ENCODE measurements around the gene MAGED2. TPM values are rescaled to one million over a fixed set of nuclear protein-coding genes. Genes with fewer than 3 reads are reported as not detected.
"Not testable (repeated sequence)": the region's sequence is repeated elsewhere in the genome, so short reads cannot be mapped to it uniquely, and the experiment has no call there.

MAGED2 gene, protein sequence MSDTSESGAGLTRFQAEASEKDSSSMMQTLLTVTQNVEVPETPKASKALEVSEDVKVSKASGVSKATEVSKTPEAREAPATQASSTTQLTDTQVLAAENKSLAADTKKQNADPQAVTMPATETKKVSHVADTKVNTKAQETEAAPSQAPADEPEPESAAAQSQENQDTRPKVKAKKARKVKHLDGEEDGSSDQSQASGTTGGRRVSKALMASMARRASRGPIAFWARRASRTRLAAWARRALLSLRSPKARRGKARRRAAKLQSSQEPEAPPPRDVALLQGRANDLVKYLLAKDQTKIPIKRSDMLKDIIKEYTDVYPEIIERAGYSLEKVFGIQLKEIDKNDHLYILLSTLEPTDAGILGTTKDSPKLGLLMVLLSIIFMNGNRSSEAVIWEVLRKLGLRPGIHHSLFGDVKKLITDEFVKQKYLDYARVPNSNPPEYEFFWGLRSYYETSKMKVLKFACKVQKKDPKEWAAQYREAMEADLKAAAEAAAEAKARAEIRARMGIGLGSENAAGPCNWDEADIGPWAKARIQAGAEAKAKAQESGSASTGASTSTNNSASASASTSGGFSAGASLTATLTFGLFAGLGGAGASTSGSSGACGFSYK
- total RNA-seq (2014; rRNA removed; shearing (Covaris generic); ENCODE audit: low replicate concordance), result 161 and 170 TPM in 2 replicates

DNA sequence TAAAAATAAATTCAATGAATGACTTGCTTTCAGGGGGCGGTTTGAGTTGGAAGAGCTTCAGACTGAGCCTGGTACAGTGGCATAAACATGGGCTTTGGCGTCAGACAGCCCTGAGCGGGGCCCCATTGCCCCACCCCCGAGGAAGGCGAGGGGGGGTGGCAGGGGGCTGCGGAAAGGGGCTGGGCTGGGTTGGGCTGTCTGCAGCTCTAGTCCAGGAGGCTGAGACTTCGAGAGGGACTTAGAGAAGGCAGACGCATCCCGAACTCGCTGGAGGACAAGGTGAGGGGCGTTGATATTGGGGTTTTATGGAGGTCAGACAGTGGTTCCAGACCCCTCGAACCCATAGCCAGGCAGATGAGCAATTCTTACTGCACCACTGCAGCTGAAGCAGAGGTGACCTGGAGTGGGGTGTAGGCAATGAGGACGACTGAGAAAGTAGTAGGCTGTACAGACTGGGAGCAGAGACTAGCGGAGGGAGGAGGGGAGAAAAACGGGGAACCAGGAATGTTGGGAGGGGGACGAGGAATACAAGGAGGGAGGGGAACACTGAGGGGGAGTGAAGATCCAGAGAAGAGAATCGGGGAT lies at the start of gene MAGED2:
TSS of gene MAGED2 (plus strand) at position 222 of the 585 bp plus-strand sequence. CDS start 1,587 bp downstream, outside the sequence.
- peak; percentile 21 for DNase-seq
- H3K9me3 ChIP-seq, result no peaks in the 10 kb centered on the region
- peak within 1 kb of the TSS; percentile 63 for H3K4me3 ChIP-seq
- H3K36me3 ChIP-seq, result peaks cover 7% of the 10 kb centered on the region
- H3K27me3 ChIP-seq, result no peaks in the 10 kb centered on the region

GRCh38 chrX:54758114-54759055 lies 49.2 kb upstream of the MAGED2 start:
- DNase-seq, result no peak
- Histone ChIP-seq H3K36me3 (no peaks in the 10 kb centered on the region), H3K4me3 (no peak overlapping the region), H3K27me3 (no peaks in the 10 kb centered on the region), H3K9me3 (no peaks in the 10 kb centered on the region)

DNA sequence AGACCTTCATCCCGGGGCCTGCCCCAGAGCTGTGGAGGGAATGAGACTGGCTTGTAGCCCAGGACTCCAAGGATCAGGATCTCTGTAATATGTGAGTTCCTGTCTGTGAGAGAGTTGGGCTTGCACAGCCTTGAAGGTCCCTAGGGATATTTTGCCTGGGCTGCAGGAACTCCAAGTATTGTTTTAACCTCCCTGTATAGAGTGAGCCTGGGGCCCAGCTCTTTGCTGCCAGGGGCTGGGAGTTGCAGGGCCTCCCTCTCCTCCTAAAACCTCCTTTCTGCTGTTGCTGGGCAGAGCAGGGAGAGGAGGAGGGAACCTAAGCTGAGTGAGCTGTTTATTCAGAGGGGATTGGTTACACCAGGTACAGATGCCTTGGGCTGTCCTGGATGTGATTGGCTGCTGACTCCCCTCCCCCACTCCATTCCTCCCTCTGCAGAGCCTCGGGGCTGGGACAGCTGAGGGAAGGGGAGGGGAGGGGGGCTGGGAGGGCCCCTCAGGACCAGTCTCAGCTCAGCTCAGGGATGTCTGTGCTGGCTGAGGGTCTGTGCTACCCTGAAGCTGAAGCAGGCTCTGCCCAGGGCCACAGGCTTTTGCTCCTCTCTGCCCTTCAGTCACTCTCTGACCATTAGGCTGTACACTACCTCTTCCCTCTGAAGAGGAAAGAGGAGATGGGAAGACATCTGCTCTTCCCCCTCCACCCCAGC lies 33.0 kb upstream of the MAGED2 start:
- not testable (repeated sequence) for H3K9me3 ChIP-seq, H3K36me3 ChIP-seq, DNase-seq, H3K4me3 ChIP-seq, H3K27me3 ChIP-seq

DNA sequence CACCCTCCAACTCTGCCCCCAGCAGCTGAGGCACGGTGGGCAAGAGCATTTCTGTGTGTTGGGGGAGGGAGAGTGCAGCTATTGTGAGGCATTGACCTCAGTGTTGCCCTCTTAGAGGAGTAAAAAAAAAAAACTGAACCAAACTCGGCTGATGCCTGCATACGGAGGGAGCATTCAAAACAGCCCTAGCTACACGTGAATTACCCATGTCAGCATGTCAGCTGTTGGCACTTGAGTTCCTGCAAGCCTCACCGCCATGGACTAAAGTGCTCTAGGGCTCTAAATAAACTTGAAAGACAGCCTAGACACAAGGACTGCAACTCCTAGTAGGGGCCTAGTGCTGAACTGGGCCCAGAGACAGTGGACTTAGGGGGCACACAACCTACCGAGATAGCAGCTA lies 31.5 kb upstream of the MAGED2 start:
- H3K36me3 ChIP-seq, result no peaks in the 10 kb centered on the region
- H3K9me3 ChIP-seq, result no peaks in the 10 kb centered on the region
- H3K27me3 ChIP-seq, result no peaks in the 10 kb centered on the region
- DNase-seq, result no peak
- H3K4me3 ChIP-seq, result no peak overlapping the region

DNA sequence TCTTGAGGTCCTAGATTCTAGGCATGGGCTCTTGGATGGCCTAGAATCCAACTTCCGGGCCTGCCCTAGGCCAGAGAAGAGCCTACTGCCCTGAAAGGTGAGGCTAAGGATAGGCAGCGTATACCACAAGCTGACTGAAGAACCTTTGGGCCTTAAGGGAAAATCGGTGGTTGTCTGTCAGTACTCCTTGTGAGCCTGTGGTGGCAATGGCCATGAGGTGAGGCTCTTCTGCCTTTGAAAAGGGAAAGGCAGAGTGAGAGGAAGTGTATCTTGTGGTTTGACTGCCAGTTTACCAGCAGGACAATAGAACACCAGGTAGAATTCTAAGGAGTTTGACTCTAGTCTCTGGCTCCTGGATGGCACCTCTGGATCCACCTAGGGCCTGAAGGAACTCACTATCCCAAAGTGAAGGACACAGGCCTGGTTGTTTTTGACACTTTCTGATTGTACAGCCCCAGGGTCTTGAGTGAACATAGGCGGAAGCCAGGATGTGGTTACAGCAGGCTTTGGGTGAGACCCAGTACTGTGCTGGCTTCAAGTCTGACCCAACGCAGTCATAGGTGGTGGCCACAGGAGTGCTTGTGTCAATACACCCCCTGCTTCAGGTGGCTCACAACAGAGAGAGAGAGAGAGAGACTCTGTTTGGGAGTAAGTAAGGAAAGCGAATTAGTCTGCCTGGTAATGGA lies 30.4 kb upstream of the MAGED2 start:
- Histone ChIP-seq H3K27me3 (no peaks in the 10 kb centered on the region), H3K9me3 (no peaks in the 10 kb centered on the region), H3K4me3 (no peak overlapping the region), H3K36me3 (no peaks in the 10 kb centered on the region)
- no peak for DNase-seq

DNA sequence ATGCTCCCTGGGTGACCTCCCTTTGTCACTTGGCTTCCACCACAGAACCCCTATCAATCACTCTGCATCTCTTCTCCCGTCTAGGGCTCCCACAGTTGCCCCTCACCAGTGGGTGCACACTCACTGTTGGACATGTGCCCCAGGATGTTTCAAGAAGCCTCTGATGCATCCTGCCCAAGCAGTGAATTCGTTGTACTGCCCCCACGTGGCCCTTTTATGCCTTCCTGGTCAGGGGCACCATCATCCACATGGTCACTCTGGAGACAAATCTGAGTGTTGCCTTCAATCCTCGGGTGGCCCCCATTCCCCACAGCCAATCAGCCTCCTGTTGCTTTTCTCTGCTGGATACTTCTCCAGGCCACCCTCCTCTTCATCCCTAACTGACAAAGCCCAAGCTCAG lies 21.6 kb upstream of the MAGED2 start:
- Histone ChIP-seq H3K27me3 (no peaks in the 10 kb centered on the region), H3K9me3 (no peaks in the 10 kb centered on the region), H3K4me3 (no peak overlapping the region), H3K36me3 (no peaks in the 10 kb centered on the region)
- no peak for DNase-seq

- no peaks in the 10 kb centered on the region for H3K36me3 ChIP-seq
- H3K9me3 ChIP-seq, result no peaks in the 10 kb centered on the region
- H3K27me3 ChIP-seq, result no peaks in the 10 kb centered on the region
- no peak for DNase-seq
- H3K4me3 ChIP-seq, result no peak overlapping the region
These were observed 20.6 kb upstream of the MAGED2 start for GRCh38 chrX:54786967-54787366.

DNA sequence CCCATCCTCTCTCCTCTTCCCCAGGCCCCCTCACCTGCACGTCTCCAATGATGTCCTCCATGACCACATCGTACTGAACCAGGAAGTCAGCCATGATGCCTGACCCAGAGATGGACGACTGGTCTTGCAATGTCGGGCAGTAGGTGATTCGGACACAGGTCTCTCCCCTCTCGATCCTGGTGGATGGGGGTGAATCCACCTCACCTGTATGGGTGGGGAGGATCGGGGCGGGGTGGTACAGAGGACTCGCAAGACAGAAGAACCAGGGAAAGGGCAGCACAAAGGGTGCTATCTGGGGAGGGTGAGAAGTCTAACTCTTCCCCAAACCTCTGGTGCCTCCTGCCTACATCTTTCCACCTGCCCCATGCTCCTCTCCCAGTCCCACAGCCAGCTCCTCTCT lies 19.1 kb upstream of the MAGED2 start:
- Histone ChIP-seq H3K27me3 (no peaks in the 10 kb centered on the region), H3K4me3 (no peak overlapping the region), H3K9me3 (no peaks in the 10 kb centered on the region), H3K36me3 (no peaks in the 10 kb centered on the region)
- no peak for DNase-seq

DNA sequence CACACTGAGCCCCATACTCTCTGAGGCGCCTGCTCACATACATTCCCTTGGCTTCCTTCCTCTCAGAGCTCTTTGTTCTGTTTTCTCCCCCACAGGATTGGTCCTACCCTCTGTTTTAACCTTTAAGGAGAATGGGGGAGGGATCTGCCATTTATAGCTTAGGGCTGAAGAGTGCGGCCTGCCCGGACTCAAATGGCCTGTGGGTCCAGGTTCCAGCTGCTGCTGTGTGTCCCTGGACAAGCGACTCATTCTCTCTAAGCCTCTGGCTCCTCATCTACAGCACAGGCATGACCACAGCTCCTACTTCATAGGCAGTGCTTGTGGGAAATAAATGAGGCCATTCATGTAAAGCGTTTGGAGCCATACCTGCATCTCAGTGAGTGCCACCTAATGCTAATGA lies 18.1 kb upstream of the MAGED2 start:
- not testable (repeated sequence) for DNase-seq, H3K4me3 ChIP-seq, H3K27me3 ChIP-seq, H3K9me3 ChIP-seq, H3K36me3 ChIP-seq

DNA sequence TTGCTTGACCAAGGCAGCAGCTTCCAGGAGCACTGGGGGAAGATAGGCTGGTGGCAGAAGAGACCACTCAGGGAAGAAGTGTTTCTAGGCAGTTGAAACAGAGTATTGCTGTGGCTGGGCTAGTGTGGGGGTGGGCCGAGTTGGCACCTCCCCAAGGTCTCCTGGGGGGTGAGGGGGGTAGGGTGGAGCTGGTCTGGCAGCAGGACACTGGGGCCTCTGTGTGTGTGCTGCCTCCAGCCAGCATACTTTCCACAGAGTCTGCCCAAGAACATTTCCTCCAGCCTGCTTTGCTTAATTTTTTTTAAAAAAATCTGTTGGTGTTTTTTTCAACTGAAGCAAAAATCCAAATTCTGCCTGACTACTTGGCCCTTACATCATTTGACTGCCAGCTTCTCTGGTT lies 13.5 kb upstream of the MAGED2 start:
- Histone ChIP-seq H3K27me3 (no peaks in the 10 kb centered on the region), H3K36me3 (no peaks in the 10 kb centered on the region), H3K9me3 (no peaks in the 10 kb centered on the region), H3K4me3 (no peak overlapping the region)
- DNase-seq, result no peak

DNA sequence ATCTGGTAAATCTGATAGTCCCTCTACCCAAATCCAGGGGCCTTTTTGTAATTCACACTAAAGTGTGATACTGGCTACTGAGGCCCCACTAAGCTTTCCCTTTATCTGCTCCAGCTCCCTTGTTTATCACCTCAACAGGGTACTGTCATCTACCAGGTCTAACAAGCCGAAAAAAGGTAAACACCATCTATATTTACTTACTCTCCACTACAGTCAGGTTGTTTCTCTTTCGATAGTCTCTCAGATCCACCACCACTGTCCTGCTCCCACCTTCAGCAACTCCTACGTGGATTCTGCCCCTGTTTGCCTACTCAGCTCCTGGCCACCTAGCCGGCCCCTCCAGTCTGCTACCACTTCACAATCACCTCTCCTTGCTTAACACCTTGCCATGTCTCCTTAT lies 12.8 kb upstream of the MAGED2 start:
- Histone ChIP-seq H3K9me3 (no peaks in the 10 kb centered on the region), H3K36me3 (no peaks in the 10 kb centered on the region), H3K27me3 (no peaks in the 10 kb centered on the region), H3K4me3 (no peak overlapping the region)
- DNase-seq, result no peak

- Histone ChIP-seq H3K4me3 (no peak within 1 kb of the TSS), H3K36me3 (no peaks in the 10 kb centered on the region), H3K27me3 (no peaks in the 10 kb centered on the region)
These were observed 9.4 kb upstream of the MAGED2 start, which contains the start of gene ITIH6 for GRCh38 chrX:54798137-54798536. Gene ITIH6 (minus strand): TSS chrX:54798255. CDS start chrX:54798210, 45 bp downstream.

DNA sequence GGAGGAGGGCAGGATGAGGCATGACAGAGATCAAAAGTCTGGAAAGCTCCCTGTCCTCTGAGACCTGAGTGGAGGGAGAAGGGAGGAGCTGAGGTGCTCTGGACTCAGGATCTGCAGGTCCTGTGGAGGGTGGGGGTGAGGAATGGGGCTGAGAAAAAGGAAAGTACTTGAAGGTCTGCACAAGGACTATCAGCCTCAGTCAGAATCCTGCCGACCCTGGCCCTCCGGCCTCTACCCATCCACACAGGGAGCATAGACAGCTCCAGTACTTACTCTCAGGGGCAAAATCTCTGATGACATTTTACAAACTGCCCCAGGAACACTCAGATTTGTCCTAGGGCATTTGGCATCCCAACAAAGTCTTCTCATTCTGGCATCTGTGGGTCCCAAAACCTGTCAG lies 8.5 kb upstream of the MAGED2 start:
- Histone ChIP-seq H3K27me3 (no peaks in the 10 kb centered on the region), H3K9me3 (no peaks in the 10 kb centered on the region), H3K36me3 (no peaks in the 10 kb centered on the region), H3K4me3 (no peak overlapping the region)
- DNase-seq, result no peak

More at GRCh38 chrX:54798137-54798536, 9.4 kb upstream of the MAGED2 start, which contains the start of gene ITIH6:
- no peak for DNase-seq
- H3K9me3 ChIP-seq, result no peaks in the 10 kb centered on the region

GRCh38 chrX:54808109-54808604 lies 612 bp downstream of the MAGED2 start:
- Histone ChIP-seq H3K36me3 (peaks cover 7% of the 10 kb centered on the region), H3K27me3 (no peaks in the 10 kb centered on the region), H3K4me3 (peak overlapping the region; percentile 63), H3K9me3 (no peaks in the 10 kb centered on the region)
- peak; percentile 49 for DNase-seq
